DOHH2 (cell line): ENCODE results near the gene TMEM161B.
"Not testable (repeated sequence)": the region's sequence is repeated elsewhere in the genome, so short reads cannot be mapped to it uniquely, and the experiment has no call there.

Experiments
- H3F3A ChIP-seq: fragments of 200-600 bp; sonication (generic), shearing (Covaris generic); 2 replicates; pipeline ENCODE4 v1.6.0; 2016; ENCODE audit warnings: antibody characterized with exemption, mild to moderate bottlenecking; ENCODE audit not compliant: control insufficient read depth, insufficient read depth
- H3K27ac ChIP-seq: fragments of 200-600 bp; sonication (generic); 2 replicates; pipeline ENCODE4 v1.5.1; 2014; ENCODE audit warnings: low read depth, mild to moderate bottlenecking, low read length, moderate library complexity
- H3K27me3 ChIP-seq: fragments of 200-600 bp; sonication (generic); 2 replicates; pipeline ENCODE4 v1.6.1; 2014; ENCODE audit warnings: mild to moderate bottlenecking, low read length, mixed read lengths; ENCODE audit not compliant: control insufficient read depth
- H3K36me3 ChIP-seq: fragments of 200-600 bp; sonication (generic); 2 replicates; pipeline ENCODE4 v1.6.1; 2014; ENCODE audit warnings: mild to moderate bottlenecking, low read length, moderate library complexity, mixed read lengths; ENCODE audit not compliant: control insufficient read depth
- H3K4me1 ChIP-seq: fragments of 200-600 bp; sonication (generic); 2 replicates; pipeline ENCODE4 v1.6.1; 2014; ENCODE audit warnings: mild to moderate bottlenecking, low read length, mixed read lengths; ENCODE audit not compliant: control insufficient read depth
- H3K4me2 ChIP-seq: fragments of 200-600 bp; sonication (generic); 2 replicates; pipeline ENCODE4 v1.6.0; 2014; ENCODE audit warnings: mild to moderate bottlenecking, low read length, moderate library complexity
- H3K4me3 ChIP-seq: fragments of 200-600 bp; sonication (generic); 2 replicates; pipeline ENCODE4 v1.5.1; 2014; ENCODE audit warnings: mild to moderate bottlenecking, low read length, mixed read lengths
- H3K79me2 ChIP-seq: fragments of 200-600 bp; sonication (generic); 2 replicates; pipeline ENCODE4 v1.6.1; 2014; ENCODE audit warnings: mild to moderate bottlenecking, low read length, mixed read lengths; ENCODE audit not compliant: control insufficient read depth
- H3K9me2 ChIP-seq: fragments of 200-600 bp; sonication (generic); replicated peaks from 2 replicates; pipeline ENCODE4 v1.6.1; 2014; ENCODE audit warnings: mild to moderate bottlenecking, low read length, mixed read lengths; ENCODE audit not compliant: control insufficient read depth
- H3K9me3 ChIP-seq: fragments of 200-600 bp; sonication (generic); 2 replicates; pipeline ENCODE4 v1.6.1; 2014; ENCODE audit warnings: antibody characterized with exemption, low read length, mixed read lengths; ENCODE audit not compliant: control insufficient read depth, insufficient read depth
- H4K20me1 ChIP-seq: fragments of 200-600 bp; sonication (generic); 2 replicates; pipeline ENCODE4 v1.6.0; 2014; ENCODE audit warnings: low read depth, mild to moderate bottlenecking, antibody characterized with exemption, low read length, moderate library complexity; ENCODE audit not compliant: control insufficient read depth, insufficient read depth
- EZH2phosphoT487 ChIP-seq: fragments of 200-600 bp; sonication (generic); IDR thresholded peaks from 2 replicates; pipeline ENCODE4 v1.6.1; 2017; ENCODE audit warnings: borderline replicate concordance, mild to moderate bottlenecking, antibody characterized with exemption, low read length, moderate library complexity, mixed read lengths
- TF ChIP-seq, protein P1 (sequence below): fragments of 200-600 bp; sonication (generic); IDR thresholded peaks from one replicate; pipeline ENCODE4 v1.5.1; 2014; ENCODE audit warnings: antibody characterized with exemption, mild to moderate bottlenecking, low read depth, low read length; ENCODE audit not compliant: poor library complexity, severe bottlenecking

Gene TMEM161B

DNA sequence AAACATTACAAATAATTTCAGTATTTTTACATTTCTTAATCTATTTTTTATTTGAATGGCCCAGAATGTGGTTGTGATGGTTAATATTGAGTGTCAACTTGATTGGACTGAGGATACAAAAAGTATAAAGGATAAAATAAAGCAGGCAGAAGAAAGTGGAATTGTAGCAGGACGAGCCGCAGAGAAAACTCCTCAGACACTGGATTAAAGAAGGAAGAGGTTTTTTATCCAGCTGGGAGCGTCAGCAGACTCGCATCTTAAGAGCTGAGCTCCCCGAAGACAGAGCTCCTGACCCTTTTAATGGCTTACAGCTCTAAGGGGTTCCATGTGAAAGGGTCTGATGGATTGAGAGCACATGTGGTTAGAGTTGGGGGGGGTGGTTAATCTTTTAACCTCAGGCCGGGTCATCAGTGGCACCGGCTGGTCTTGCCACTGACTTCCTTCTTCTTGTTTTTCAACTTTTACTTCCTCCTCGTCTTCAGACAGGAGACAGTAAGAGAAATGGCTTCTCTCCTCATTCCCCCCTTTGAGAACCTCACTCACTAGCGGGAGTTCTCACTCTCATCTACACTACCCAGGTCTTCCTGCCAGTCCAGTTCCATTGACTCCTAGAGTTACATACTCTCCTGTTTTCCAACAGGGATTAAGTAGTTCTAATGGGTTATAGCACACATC, 80.0 kb downstream of the TMEM161B start:
- H3K4me3 ChIP-seq, result no peak overlapping the region
- no peaks in the 10 kb centered on the region for H3K9me2 ChIP-seq
- H3K27me3 ChIP-seq, result no peaks in the 10 kb centered on the region
- TF ChIP-seq EZH2phosphoT487, result no peak
- TF ChIP-seq, protein P1, sequence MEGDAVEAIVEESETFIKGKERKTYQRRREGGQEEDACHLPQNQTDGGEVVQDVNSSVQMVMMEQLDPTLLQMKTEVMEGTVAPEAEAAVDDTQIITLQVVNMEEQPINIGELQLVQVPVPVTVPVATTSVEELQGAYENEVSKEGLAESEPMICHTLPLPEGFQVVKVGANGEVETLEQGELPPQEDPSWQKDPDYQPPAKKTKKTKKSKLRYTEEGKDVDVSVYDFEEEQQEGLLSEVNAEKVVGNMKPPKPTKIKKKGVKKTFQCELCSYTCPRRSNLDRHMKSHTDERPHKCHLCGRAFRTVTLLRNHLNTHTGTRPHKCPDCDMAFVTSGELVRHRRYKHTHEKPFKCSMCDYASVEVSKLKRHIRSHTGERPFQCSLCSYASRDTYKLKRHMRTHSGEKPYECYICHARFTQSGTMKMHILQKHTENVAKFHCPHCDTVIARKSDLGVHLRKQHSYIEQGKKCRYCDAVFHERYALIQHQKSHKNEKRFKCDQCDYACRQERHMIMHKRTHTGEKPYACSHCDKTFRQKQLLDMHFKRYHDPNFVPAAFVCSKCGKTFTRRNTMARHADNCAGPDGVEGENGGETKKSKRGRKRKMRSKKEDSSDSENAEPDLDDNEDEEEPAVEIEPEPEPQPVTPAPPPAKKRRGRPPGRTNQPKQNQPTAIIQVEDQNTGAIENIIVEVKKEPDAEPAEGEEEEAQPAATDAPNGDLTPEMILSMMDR, result no peak
- no peak overlapping the region for H3K27ac ChIP-seq
- no peak overlapping the region for H3K4me2 ChIP-seq
- no peaks in the 10 kb centered on the region for H4K20me1 ChIP-seq
- H3F3A ChIP-seq, result no peaks in the 10 kb centered on the region
- peaks cover under 1% of the 10 kb centered on the region for H3K36me3 ChIP-seq
- peaks cover 15% of the 10 kb centered on the region; the same call in 1 of the 2 replicates for H3K9me3 ChIP-seq
- no peaks in the 10 kb centered on the region for H3K4me1 ChIP-seq
- H3K79me2 ChIP-seq, result no peaks in the 10 kb centered on the region

DNA sequence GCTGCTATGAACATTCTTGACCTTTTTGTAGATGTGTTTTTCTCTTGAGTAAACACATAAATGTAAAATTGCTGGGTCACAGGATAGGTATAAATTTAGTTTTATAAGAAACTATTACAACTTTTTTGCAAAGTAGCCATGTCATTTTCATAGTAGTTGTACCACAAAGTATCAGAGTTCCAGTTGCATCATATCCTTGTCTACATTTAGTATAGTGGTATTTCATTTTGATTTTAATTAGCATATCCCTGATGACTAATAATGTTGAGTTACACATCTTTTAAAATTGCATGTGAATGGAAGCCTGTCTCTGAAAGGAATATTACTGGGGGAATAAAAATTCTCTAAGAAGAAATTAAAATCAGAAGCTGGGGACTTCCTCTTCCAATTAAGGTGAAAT, 85.4 kb downstream of the TMEM161B start:
- Histone ChIP-seq H3K27ac (no peak overlapping the region), H3K79me2 (no peaks in the 10 kb centered on the region), H3K4me2 (no peak overlapping the region), H3F3A (peaks cover 5% of the 10 kb centered on the region; the same call in 1 of the 2 replicates), H4K20me1 (no peaks in the 10 kb centered on the region), H3K4me1 (no peaks in the 10 kb centered on the region), H3K27me3 (no peaks in the 10 kb centered on the region), H3K4me3 (no peak overlapping the region), H3K9me2 (no peaks in the 10 kb centered on the region), H3K9me3 (no peaks in the 10 kb centered on the region), H3K36me3 (no peaks in the 10 kb centered on the region)
- TF ChIP-seq, protein P1, result no peak
- TF ChIP-seq EZH2phosphoT487, result no peak

DNA sequence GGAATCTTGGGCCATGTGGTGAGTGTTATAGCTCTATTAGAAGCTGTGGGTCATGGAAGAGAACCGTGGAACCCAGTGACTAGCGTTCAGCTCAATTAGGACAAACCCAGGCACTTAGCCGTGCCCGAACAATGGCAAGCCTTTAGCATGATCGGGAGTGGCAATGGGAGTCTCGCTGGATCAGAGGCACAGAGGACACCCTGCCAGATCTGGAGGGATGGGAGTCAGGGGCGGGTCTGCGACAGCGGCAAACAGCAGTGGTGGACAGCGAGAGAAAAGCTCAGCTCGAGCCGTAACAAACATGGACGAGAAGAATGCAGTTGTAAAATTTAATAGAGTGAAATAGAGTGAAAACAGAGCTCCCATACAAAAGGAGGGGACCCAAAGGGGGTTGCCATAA, 91.2 kb downstream of the TMEM161B start:
- H3K4me2 ChIP-seq, H3K27ac ChIP-seq, H4K20me1 ChIP-seq, H3F3A ChIP-seq, H3K9me3 ChIP-seq, H3K36me3 ChIP-seq, H3K9me2 ChIP-seq, H3K79me2 ChIP-seq, H3K27me3 ChIP-seq, H3K4me1 ChIP-seq, H3K4me3 ChIP-seq: not testable (repeated sequence)

DNA sequence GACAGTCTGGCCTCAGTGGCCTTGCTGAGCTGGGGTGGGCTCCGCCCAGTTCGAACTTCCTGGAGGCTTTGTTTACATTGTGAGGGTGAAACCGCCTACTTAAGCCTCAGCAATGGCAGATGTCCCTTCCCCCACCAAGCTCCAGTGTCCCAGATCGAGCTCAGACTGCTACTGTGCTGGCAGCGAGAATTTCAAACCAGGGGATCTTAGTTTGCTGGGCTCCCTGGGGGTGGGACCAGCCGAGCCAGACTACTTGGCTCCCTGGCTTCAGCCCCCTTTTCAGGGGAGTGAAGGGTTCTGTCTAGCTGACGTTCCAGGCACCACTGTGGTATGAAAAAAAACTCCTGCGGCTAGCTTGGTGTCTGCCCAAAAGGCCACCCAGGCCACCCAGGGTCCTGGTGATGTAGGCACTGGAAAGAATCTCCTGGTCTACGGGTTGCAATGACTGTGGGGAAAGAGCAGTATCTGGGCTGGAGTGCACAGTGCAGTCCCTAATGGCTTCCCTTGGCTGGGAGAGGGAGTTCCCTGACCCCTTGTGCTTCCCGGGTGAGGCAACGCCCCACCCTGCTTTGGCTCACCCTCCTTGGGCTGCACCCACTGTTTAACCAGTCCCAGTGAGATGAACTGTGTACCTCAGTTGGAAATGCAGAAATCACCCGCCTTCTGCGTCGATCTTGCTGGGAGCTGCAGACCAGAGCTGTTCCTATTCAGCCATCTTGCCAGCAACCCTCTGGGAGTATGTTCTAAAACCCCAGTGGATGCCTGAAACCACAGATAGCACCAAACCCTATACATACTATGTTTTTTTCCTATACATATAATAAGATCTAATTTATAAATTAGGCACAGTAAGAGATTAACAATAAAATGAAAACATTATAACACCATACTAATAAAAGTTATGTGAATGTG, 95.5 kb downstream of the TMEM161B start:
- H3K79me2 ChIP-seq, result no peaks in the 10 kb centered on the region
- H3K4me1 ChIP-seq, result peaks cover 10% of the 10 kb centered on the region
- H3F3A ChIP-seq, result no peaks in the 10 kb centered on the region
- no peaks in the 10 kb centered on the region for H3K9me2 ChIP-seq
- H3K9me3 ChIP-seq, result peaks cover 4% of the 10 kb centered on the region; the same call in 1 of the 2 replicates
- H3K36me3 ChIP-seq, result no peaks in the 10 kb centered on the region
- TF ChIP-seq, protein P1, result no peak
- no peak for TF ChIP-seq EZH2phosphoT487
- no peaks in the 10 kb centered on the region for H3K27me3 ChIP-seq
- no peak overlapping the region for H3K27ac ChIP-seq
- no peaks in the 10 kb centered on the region for H4K20me1 ChIP-seq
- H3K4me3 ChIP-seq, result no peak overlapping the region
- no peak overlapping the region for H3K4me2 ChIP-seq
